ENCODE data around the gene TMEM207. TPM values are rescaled to one million over a fixed set of nuclear protein-coding genes. Genes with fewer than 3 reads are reported as not detected.

Gene TMEM207
- total RNA-seq, 1 experiment from 2014 or later, result not detected

GRCh38 chr3:190458040-190458439 is 8.3 kb upstream of the TMEM207 start:
- no peak overlapping the region for H4K8ac ChIP-seq (replicated peaks; ENCODE audit: insufficient read length, low read depth, low read length)
- Mint-ChIP-seq H3K4me3 (no peak overlapping the region), H3K27me3 (ENCODE audit: low read depth) (no peaks in the 10 kb centered on the region; the same call in 1 of the 2 replicates), H3K9me3 (no peaks in the 10 kb centered on the region), H3K4me1 (peaks cover 2 to 3% of the 10 kb centered on the region in 2 experiments; a peak in 2 of 4 replicates), H3K36me3 (ENCODE audit: insufficient read depth in 1 of 3, low read depth in 3 of 3) (no peaks in the 10 kb centered on the region), H3K27ac (no peak overlapping the region)
- H3K9me3 ChIP-seq (ENCODE audit: control insufficient read depth, low read depth, low read length), result no peaks in the 10 kb centered on the region
- H3K79me1 ChIP-seq (ENCODE audit: insufficient read depth, low read depth, low read length, poor library complexity, severe bottlenecking), result no peaks in the 10 kb centered on the region
- no peak overlapping the region for H3T11ph ChIP-seq (ENCODE audit: low read length)
- no peak overlapping the region for H3K4me2 ChIP-seq (ENCODE audit: insufficient read depth, insufficient read length, low read length)
- no peak overlapping the region for H4K5ac ChIP-seq (ENCODE audit: insufficient read length, low read depth, low read length)
- H3K4ac ChIP-seq (ENCODE audit: low read depth, low read length), result no peak overlapping the region
- no peak overlapping the region for H3K14ac ChIP-seq (ENCODE audit: insufficient read depth, low read length)
- H3K27me3 ChIP-seq (ENCODE audit: insufficient read depth, low read length), result no peaks in the 10 kb centered on the region
- WGBS (ENCODE audit: extremely low coverage, insufficient read length, low lambda C conversion rate), result no CpG with 5 or more reads among the region's 2 CpGs
- no peaks in the 10 kb centered on the region for H3K23me2 ChIP-seq (ENCODE audit: insufficient read length, low read depth, low read length, poor library complexity, severe bottlenecking)
- H3K18ac ChIP-seq (ENCODE audit: insufficient read length, low read depth, low read length), result no peak overlapping the region
- no peak overlapping the region for H2BK5ac ChIP-seq (ENCODE audit: insufficient read length, low read length)
- no peak overlapping the region for H2BK15ac ChIP-seq (ENCODE audit: low read depth, low read length)
- no peaks in the 10 kb centered on the region for H3K79me2 ChIP-seq (ENCODE audit: insufficient read depth, low read length)
- no peak overlapping the region for H3K27ac ChIP-seq (ENCODE audit: insufficient read length, low read depth, low read length)
- H2AK5ac ChIP-seq (ENCODE audit: insufficient read length, low read length), result no peak overlapping the region
- H3K4me1 ChIP-seq (ENCODE audit: insufficient read depth, low read length), result no peaks in the 10 kb centered on the region
- TF ChIP-seq CTCF (conservative IDR thresholded peaks at IDR 0.05), result no peak
- no peak overlapping the region for H3K9ac ChIP-seq (ENCODE audit: extremely low read depth, insufficient read length, low read length)
- no peak overlapping the region for H2BK120ac ChIP-seq (ENCODE audit: low read depth, low read length, poor library complexity, severe bottlenecking)
- no peaks in the 10 kb centered on the region for H4K20me1 ChIP-seq (ENCODE audit: control insufficient read depth, insufficient read depth, insufficient read length)
- no peak for DNase-seq
- H2BK20ac ChIP-seq (ENCODE audit: low read depth, low read length, poor library complexity, severe bottlenecking), result no peak overlapping the region
- H3K23ac ChIP-seq (ENCODE audit: insufficient read length, low read depth, low read length), result no peak overlapping the region
- H4K91ac ChIP-seq (ENCODE audit: insufficient read length, low read depth, low read length), result no peak overlapping the region
- H2AFZ ChIP-seq (ENCODE audit: low read length), result no peak overlapping the region
- no peak overlapping the region for H2BK12ac ChIP-seq (ENCODE audit: insufficient read length, low read depth, low read length)
- H3K56ac ChIP-seq (ENCODE audit: insufficient read length, low read depth, low read length), result no peak overlapping the region
